HG02943 (cell line): ENCODE measurements around the gene SBNO2.
"Not testable (repeated sequence)": the region's sequence is repeated elsewhere in the genome, so short reads cannot be mapped to it uniquely, and the experiment has no call there.

Experiments
- ATAC-seq: cut with Tn5 transposase; IDR thresholded peaks from one replicate; pipeline ENCODE4 v1.9.1; 2021; ENCODE audit warnings: mild to moderate bottlenecking, low read depth, moderate library complexity; ENCODE audit not compliant: unreplicated experiment

SBNO2 gene

DNA sequence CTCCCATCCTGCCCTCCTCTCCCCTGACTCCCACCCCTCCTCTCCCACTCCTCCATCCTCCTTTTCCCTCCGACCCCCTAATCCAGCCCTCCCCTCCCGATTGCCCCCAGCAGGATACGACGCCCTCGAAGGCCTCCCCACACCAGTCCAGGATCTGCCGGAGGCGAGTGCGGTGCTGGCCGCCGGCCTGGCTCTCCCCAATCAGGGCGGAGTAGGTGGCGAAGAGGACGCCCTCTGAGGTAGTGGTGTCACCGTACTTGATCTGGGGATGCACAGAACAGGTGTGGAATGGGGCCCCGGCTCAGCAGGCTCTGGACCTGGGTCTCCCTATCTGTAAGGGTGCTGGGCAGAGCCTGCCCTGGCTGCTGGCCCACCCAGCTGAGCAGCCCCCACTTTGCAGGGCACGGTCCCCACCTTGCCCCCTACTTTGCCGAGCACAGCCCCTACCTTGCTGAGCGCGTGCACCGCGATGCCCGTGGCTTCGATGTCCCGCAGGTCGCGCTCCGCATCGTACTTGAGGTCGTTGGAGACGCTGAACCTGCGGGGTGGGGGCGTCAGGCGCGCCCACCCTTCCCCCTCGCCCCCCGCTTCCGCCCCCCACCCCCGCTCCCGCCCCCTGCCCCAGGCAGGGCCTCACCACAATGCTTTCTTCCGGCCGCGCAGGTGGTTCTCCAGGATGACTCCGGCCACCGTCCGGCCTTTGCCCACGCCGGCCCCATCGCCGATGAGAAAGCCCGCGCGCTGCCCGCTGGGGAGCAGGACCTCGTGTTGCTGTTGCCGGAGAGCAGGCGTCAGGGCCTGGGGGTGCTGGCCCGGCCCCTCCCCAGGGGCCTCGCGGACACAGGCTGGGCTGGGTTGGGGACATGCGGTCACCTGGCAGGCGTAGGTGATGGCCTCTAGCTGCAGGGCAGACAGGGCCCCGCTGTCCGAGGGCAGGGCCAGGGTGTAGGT lies 51.8 kb downstream of the SBNO2 start:
- ATAC-seq, result no peak

DNA sequence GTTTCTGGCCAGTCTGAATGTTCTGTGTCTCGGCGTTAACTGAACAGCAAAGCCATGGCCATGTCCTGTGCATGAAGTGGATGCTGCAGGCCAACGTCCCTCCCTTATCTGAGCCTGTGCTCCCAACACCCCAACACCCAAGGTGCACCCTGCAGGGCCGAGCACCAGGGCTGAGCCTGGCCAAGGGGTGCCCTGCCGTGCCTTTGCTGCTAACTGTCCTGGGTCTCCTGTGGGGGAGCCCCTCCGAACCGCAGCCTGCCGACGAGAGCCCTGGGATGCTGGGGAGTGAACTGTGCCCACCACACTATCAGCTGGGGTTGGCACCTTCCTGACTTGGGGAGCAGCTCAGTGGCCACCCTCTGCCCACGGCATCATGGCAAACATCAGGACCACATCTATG lies 52.7 kb downstream of the SBNO2 start:
- no peak for ATAC-seq

DNA sequence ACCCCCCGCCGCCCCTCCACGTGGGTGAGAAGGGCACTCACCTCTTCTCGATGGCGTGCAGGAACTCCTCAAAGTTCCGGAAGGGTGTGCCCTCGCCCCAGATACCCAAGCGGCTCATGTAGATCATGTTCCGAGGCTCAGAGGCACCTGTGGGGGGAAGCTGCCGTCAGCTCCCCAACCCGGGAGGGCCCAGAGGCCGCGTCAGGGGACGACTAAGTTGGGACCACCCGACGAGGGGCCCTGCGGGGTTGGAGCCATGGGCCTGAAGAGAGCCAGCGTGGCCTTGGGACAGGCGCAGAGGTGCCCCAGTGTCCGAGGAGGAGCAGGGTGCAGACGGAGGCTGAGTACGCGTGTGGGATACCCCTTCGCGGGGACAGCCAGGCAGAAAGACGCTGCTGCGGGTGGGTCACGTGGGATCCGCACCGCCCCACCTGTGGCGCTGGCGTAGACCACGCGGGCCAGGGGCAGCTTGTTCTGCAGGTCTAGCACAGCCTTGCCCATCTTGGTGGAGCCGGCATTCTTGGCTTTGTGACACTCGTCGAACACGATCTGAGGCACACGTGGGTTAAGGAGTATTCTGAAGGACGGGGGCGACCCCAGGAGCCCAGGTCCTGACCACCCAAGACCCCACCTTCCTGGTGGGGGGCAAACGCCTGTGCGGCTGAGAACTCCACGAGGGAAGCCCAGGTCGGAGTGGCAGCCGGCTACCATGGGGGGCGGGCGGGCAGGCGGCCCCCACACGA lies 54.4 kb downstream of the SBNO2 start:
- ATAC-seq, result no peak

DNA sequence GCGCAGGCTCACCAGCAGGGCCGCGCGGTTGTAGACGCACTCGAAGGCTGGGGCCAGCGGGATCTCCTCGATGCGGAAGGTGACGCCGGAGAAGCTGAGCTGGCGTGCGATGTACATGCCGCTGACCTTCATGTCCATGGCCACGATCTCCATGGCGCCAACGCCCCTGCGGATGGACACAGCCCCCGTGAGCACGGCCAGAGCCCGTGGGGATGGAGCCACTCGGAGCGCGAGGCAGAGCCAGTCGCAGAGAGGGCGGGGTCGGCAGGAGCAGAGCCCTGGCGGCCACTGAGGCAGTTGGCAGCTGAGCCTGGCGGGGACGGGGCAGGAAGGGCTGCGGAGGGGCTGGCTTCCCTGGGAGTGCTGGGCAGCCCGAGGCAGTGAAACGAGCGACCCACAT lies 55.1 kb downstream of the SBNO2 start:
- ATAC-seq, result no peak

DNA sequence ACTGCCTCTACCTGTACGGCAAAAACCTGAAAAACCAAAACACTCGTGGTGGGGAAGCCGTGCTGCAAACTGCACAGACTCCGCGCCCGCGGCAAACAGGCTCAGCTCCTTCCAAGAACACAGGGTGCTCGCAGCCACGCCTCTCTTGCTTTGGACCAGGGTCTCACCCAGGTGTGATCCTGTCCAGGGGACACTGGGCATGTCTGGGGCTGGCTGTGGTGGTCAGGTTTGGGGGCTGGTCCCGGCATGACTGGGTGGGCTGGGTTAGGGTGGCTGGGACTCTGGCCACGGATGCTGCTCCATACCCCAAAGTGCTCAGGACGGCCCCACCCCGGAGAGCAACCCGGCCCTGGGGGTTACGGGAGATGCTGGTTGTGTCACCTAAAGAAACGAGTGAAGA lies 56.4 kb downstream of the SBNO2 start:
- ATAC-seq, result no peak

DNA sequence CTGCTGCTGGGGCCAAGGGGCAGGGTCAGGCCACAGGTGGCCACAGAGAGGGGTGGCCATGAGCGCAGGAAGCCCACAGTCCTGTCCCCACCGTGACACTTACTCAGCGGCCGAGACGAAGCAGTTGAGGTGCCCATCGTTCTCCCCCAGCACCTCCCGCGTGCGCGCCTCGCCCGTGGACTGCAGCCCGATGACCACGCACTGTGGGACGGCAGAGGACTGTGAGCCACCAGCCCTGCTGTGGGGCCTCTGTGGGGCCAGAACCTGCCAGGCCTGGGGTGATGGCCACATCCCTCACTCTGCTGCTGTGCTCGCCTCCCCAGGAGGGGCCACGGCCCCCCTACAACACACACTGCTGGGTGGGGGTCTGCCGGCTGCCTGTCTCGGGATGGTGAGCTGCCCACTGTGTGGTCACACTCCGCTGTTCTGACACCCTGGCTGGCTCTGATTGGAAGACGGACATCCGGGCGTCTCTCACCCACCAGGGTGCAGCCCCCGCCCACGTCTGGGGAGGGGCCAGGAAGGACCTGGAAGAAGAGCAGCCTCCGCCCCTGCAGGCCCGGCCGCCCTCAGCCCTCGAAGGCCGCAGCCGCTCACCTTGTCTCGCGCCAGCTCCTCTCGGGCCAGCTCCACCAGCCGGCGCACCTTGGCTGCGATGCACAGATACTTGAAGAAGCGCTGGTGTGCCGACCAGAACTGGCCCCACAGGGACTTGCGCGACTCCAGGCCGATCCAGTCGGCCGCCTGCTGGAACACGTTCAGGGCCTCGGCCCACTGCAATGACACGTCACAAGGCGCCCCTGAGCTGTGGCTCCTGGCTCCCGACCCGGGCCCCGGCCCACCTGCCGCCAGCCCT lies 57.1 kb downstream of the SBNO2 start:
- no peak for ATAC-seq

DNA sequence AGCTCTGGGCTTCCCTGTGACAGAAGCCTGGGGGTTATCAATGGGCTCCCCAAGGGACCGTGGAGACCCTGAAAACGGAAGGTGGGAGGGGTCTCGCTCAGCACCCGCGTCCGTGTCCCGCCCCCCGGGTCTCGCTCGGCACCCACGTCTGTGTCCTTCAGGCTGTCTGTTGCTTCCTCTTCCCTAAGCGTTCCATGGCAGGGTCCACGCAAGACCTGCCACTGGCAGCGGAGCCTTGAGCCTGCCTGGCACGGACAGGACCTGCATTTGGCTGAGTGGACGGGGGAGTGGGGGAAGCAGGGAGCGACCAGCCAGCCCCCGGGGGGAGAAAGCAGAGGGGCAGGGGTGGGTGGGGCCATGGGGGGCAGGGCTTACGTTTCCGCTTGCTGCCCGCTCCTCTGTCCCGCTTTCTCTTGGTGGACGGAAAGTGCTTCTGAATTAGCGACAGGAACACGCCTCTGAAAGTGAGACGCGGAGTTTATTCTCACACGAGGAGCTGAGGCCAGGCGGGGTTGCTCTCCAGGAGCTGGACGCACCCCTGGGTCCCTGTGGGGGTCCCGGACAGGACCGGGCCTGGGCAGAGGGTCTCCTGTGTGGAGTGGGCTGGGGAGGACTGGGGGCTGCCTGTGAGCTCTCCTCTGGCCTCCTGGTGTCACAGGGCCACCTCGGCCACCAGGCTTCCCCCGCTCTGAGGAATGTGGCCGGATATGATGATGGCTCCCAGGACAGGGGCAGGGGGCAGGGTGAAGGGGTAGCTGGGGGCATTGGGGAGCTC lies 58.2 kb downstream of the SBNO2 start:
- ATAC-seq, result no peak

DNA sequence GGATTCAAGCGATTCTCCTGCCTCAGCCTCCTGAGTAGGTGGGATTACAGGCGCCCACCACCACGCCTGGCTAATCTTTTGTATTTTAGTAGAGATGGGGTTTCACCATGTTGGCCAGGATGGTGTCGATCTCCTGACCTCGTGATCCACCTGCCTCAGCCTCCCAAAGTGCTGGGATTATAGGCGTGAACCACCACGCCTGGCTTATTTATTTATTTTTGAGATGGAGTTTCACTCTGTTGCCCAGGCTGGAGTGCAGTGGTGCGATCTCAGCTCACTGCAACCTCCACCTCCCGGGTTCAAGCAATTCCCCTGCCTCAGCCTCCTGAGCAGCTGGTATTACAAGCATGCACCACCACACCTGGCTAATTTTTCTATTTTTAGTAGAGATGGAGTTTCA lies 59.3 kb downstream of the SBNO2 start:
- ATAC-seq, result not testable (repeated sequence)

DNA sequence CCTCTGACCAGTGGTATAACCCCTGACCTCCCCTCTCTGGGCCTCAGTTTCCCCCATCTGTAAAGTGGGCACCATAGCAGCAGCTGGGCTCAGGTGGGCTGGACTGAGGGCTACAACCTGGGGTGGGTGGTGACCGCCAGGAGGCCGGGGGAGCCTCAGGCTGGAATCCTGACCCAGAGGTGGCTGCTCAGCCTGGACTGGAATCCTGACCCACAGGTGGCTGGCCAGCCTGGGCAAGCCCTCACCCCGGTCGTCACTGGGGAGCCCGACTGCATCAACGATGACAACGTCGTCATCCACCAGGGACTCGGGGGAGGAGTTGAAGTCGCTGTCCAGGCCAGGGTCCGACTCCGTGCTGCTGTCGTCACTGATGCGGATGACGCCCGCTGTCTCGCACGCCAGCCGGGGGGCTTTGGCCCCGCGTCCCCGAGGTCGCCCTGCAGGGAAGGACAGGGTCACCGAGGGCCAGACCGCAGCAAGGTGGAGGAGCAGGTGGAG lies 60.0 kb downstream of the SBNO2 start:
- no peak for ATAC-seq

DNA sequence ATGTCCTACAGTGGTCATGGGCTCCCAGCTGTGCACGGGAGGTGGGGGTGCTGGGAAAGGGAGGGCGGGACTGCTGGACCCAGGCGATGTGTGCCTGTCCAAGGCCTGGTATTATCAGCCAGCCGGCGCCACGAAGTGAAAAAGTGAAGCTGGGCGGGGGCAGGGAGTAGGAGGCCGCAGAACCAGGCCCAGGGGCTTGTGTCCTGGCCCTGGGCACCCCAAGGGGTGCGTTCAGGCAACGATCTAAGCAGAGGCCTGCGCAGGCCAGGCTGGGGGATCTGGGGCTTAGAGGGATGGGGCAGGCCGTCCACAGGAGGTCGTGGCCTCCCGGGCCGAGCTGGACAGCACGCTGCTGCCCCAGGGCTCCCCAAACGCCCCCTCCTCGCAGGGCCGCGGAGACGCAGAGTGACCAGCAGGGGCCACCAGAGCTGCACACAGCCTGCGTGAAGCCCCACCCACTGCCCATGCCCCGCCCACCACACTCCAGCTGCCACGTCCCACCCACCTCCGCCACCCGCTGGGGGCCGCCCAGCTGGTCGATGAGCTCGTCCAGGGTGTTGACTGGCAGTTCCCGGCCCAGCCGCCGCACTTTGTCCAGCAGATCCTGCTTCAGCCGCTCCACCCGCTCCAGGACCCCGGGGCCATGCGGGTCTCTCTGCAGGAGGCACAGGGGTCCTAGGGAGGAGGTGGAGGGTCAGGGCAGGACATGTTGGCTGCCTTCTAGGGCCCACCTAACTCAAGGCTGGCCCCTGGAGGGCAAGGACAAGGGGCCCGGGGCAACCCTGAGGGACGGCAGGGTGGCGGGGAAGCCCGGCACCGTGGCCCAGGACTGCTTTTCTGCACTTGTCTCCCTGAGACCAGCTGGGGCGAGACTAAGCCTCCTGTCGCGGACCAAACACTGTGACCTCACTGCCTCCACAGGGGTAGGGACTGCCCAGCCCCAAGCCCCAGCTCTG lies 60.8 kb downstream of the SBNO2 start:
- no peak for ATAC-seq

DNA sequence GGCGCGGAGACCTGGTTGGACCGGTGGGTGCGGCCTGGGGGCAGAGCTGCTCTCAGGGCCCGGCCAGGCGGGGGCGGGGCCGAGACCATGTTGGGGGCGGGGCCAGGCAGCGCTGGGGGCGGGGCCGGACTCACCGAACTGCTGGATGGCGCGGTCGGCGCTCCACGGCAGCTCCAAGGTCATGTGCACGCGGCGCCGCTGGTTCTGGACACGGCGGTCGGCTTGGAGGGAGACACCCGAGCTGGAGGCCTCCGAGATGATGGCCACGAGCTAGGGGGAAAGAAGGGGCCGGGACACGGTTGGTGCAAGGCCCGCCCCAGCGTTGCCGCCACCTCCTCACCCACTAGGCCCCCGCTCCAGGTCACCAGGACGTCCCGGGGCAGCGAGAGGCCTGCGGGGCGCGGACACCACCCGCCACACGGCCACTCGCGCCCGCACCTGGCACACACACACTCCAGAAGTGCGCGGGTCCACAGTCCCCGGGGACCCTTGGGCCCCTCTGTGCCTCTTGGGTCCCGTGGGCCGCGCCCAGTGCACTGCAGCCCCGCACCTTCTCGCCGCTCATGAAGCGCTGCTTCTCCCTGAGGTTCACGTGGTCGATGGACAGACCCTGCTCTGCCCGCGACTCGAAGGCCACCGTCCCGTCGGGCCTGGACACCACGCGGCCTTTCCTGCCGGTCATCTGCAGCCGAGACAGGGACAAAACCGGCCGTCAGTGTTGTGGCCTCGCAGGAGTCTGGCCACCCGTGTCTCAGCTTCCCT lies 61.6 kb downstream of the SBNO2 start:
- no peak for ATAC-seq

DNA sequence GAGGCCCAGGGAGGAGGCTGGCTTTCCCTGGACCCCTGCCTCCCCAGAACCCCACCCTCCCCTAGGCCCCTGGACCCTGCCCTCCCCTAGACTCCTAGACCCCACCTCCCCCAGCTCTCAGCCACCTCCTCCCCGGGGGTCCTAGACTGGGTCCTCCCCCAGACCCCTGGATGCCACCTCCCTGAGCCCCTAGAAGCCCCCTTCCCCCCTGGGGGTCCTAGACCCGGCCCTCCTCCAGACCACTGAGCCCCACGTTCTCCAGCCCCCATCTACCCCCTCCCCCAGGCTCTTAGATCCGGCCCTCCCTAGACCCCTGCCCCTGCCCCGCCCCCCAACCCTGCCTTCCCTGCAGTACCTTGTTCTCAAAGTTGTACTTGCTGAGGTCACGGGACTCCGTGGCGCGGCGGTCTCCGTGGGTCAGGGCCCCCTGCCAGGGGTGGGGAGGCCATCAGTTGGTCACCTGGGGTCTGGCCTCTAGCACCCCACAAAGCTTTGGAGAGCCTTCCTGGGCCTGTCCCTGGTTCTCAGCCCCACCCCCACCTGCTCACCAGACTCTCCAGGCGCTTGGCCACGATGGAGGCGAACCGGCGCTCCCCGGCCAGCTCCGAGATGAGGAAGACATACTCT lies 62.3 kb downstream of the SBNO2 start:
- no peak for ATAC-seq

DNA sequence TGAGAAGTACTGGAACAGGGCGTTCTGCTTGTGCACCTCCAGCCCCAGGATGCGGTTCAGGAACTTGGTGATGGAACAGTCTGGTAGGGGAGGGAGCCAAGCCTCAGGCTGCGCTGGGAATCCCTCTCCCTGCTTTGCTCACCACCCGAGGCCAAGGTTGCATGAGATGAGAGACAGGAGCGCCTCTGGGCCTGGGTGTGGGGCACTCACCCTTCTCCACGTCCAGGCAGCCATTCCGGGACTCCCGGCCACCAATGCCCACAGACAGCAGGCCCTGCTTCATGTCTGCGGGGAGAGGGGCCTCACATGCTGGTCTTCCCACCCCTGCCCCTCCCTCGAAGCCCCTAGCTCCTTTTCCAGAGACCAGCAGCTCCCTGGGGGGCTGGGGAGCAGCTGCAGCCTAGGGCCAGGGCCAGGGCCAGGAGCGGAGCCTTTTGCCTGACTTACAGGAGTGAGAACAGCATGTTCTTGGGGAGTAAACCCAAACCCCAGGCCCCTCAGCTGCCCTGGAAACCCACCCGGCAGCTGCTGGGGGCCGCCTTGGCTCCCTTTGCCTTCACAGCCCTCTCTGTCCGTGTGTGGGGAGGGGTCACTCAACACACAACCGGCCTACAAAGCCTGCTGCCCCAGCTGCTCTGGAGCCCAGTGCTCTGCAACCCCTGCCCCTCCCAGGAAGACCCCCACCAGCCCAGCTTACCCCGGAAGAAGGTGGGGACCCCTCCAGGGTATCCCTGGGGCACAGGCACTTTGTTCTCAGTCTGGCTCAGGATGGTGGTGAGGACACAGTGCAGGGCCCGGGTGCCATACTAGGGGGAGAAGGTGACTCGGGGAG lies 63.0 kb downstream of the SBNO2 start:
- no peak for ATAC-seq

DNA sequence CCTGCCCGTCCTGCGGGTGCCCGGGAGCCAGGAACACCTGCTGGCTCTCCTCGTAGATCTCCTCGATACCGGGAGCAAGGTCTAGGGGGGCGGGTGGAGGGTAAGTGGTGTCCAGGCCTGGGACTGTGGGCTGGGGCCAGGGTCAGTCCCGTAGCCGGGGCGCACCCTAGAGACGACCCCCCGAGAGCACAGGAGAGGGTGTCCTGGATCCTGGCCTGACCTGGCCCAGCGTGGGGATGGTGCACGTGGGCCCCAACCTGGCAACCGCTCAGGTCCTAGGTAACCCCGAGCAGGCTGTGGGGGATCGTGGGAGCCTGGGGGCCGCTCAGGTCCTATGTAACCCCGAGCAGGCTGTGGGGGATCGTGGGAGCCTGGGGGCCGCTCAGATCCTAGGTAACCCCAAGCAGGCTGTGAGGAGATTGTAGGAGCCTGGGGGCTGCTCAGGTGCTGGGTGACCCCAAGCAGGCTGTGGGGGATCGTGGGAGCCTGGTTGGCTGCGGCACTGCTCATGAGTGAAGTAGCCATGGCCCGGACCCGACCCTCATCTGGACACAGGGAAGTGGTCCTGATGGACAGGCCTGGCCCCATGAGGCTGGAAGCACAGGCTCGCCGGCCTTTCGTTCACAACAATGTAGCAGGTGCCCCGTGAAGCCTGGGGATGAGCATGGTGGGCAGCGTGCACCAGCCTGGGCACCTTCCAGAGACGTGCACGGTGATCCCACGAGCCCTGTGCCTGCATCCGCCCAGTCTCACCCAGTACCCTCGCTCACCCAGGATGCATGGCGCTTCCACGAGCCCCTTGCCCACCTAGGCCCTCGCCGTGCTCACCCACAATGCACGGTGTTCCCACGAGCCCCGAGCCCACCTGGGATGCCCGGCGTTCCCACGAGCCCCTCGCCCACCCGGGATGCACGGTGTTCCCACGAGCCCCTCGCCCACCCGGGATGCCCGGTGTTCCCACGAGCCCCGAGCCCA lies 64.1 kb downstream of the SBNO2 start:
- ATAC-seq, result no peak

DNA sequence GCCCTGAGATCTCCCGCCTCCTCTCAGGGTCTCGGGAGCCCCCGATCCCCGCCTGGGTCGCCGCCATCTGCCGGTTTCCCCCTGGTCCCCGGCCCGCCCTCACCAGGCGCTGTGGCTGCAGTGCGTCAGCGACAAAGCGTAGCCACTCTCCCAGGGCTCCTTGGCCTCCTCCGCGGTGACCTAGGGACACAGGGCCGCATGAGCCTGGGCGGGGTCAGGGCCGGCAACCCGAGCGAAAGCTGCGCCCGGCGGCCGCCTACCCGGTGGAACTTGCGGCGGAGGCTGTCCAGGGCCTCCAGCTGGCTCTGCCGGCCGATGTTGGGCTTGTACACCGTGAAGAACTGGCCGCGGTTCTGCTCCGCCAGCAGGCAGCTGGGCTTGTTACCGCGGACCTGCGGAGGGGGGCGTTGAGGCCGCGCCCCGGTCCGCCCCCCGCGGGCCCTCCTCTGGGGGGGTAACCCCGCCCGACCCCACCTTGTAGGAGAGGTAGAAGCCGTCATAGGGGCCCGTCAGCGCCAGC lies 65.0 kb downstream of the SBNO2 start:
- no peak for ATAC-seq
